GM12878 (cell line): ENCODE data around the gene TBC1D5. TPM values are rescaled to one million over a fixed set of nuclear protein-coding genes. Genes with fewer than 3 reads are reported as not detected.

Experiments used
- ATAC-seq: fragments of 200-7000 bp; cut with Tn5 transposase; 3 replicates; pipeline ENCODE4 v1.9.1; 2020; ENCODE audit warnings: mild to moderate bottlenecking, moderate library complexity
- BruUV-seq: library from RNA; stranded (reverse); fragments of 400-500 nt; replicated peaks from 2 replicates; lab custom pipeline; 2021; lab: Mats Ljungman, UMichigan
- CTCF ChIA-PET: fragments of 300-600 bp; sonication (Branson Sonifier 250); formaldehyde crosslinking; extraction: SDS; loops from one replicate; lab custom pipeline; 2021; ENCODE audit warnings: inconsistent platforms; lab: Yijun Ruan, JAX
- POLR2A ChIA-PET: fragments of 350-600 bp; formaldehyde crosslinking; extraction: SDS; loops from one replicate; lab custom pipeline; 2021; ENCODE audit warnings: inconsistent platforms; lab: Charles Lee
- RAD21 ChIA-PET: fragments of 300-600 bp; sonication (Branson Sonifier 250); formaldehyde crosslinking; loops from one replicate; lab custom pipeline; 2023; ENCODE audit warnings: antibody characterized with exemption; ENCODE audit not compliant: unreplicated experiment; lab: Charles Lee
- SMC1A ChIA-PET: fragments of 300-600 bp; sonication (Branson Sonifier 250); formaldehyde crosslinking; loops from one replicate; lab custom pipeline; 2023; ENCODE audit not compliant: unreplicated experiment, uncharacterized antibody; lab: Charles Lee
- DNase-seq: peaks from one replicate; pipeline ENCODE4 v3.0.0-alpha.2; 2011; ENCODE audit warnings: low read depth, low spot score
- FAIRE-seq: peaks from 3 replicates; lab custom pipeline; 2011; peaks lifted over from hg19 to GRCh38; lab: Jason Lieb, UNC
- H2AFZ ChIP-seq: 2 replicates; pipeline ENCODE4 v1.6.0; 2011; ENCODE audit warnings: low read depth, low read length, control low read depth; ENCODE audit not compliant: control insufficient read depth
- H3K27ac ChIP-seq: 2 replicates; pipeline ENCODE4 v1.5.1; 2011; ENCODE audit warnings: control low read depth; ENCODE audit not compliant: control insufficient read depth, insufficient read depth
- H3K27me3 ChIP-seq, 2 experiments: replicated peaks in 1 of 2; 2 replicates each; pipeline versions ENCODE4 v1.6.0 to v1.6.1; 2011; ENCODE audit warnings: low read length in 1 of 2; ENCODE audit not compliant: control insufficient read depth in 2 of 2, insufficient read depth in 2 of 2
- H3K36me3 ChIP-seq, 2 experiments: 2 replicates each; pipeline ENCODE4 v1.5.1; 2011; ENCODE audit warnings: low read length in 1 of 2; ENCODE audit not compliant: control insufficient read depth in 2 of 2, insufficient read depth in 2 of 2
- H3K4me1 ChIP-seq: 2 replicates; pipeline ENCODE4 v1.6.1; 2011; ENCODE audit warnings: mild to moderate bottlenecking, low read length, moderate library complexity, mixed read lengths; ENCODE audit not compliant: control insufficient read depth, insufficient read depth
- H3K4me2 ChIP-seq: 2 replicates; pipeline ENCODE4 v1.6.0; 2011; ENCODE audit warnings: control low read depth; ENCODE audit not compliant: control insufficient read depth, insufficient read depth
- H3K4me3 ChIP-seq: fragments of 200-600 bp; sonication (generic); 2 replicates; pipeline ENCODE4 v1.5.1; 2016
- H3K79me2 ChIP-seq: 2 replicates; pipeline ENCODE4 v1.6.0; 2011; ENCODE audit warnings: low read length; ENCODE audit not compliant: control insufficient read depth, insufficient read depth
- H3K9ac ChIP-seq: 2 replicates; pipeline ENCODE4 v1.8.0; 2011; ENCODE audit warnings: low read length, control low read depth, mixed read lengths; ENCODE audit not compliant: control insufficient read depth, insufficient read depth
- H3K9me3 ChIP-seq: replicated peaks from 3 replicates; pipeline ENCODE4 v1.5.1; 2011; ENCODE audit warnings: mild to moderate bottlenecking, low read length; ENCODE audit not compliant: control insufficient read depth, insufficient read depth
- H4K20me1 ChIP-seq: 2 replicates; pipeline ENCODE4 v1.6.0; 2011; ENCODE audit not compliant: control insufficient read depth, insufficient read depth
- ATF3 ChIP-seq: IDR thresholded peaks from 2 replicates; pipeline ENCODE4 v1.6.1; 2011; ENCODE audit warnings: low read depth, mild to moderate bottlenecking, low read length, moderate library complexity, borderline replicate concordance; ENCODE audit errors: extremely low read depth
- BCL11A ChIP-seq: IDR thresholded peaks from 2 replicates; pipeline ENCODE4 v1.6.1; 2011; ENCODE audit warnings: low read depth, low read length
- CUX1 ChIP-seq: IDR thresholded peaks from 2 replicates; pipeline ENCODE4 v1.6.1; 2012; ENCODE audit warnings: improper control_type of control experiment, low read depth, low read length; ENCODE audit not compliant: insufficient replicate concordance
- EP300 ChIP-seq, 2 experiments: fragments of 150-350 bp in 1 of 2; IDR thresholded peaks; 2 replicates each; pipeline ENCODE4 v1.6.1; 2011 to 2012; ENCODE audit warnings: low read depth in 2 of 2, low read length in 2 of 2, borderline replicate concordance in 1 of 2, improper control_type of control experiment in 1 of 2, inconsistent platforms in 1 of 2; ENCODE audit not compliant: control insufficient read depth in 1 of 2
- ESRRA ChIP-seq: IDR thresholded peaks from 2 replicates; pipeline ENCODE4 v1.6.1; 2012; ENCODE audit warnings: mild to moderate bottlenecking, low read length, improper control_type of control experiment
- HDAC2 ChIP-seq: fragments of 200-600 bp; sonication (generic); IDR thresholded peaks from 2 replicates; pipeline ENCODE4 v1.6.1; 2017
- IKZF2 ChIP-seq, 2 experiments: fragments of 450-650 bp; IDR thresholded peaks; 2 replicates each; pipeline ENCODE4 v1.6.1; 2017; ENCODE audit warnings: mild to moderate bottlenecking in 2 of 2, moderate library complexity in 2 of 2
- JUND ChIP-seq: IDR thresholded peaks from 2 replicates; pipeline ENCODE4 v1.6.1; 2012; ENCODE audit warnings: low read depth, mild to moderate bottlenecking, low read length, improper control_type of control experiment, moderate library complexity
- KAT2A ChIP-seq: conservative IDR thresholded peaks from 2 replicates; pipeline ENCODE4 v1.6.1; 2011; ENCODE audit warnings: low read depth, low read length; ENCODE audit not compliant: control insufficient read depth
- MYB ChIP-seq: fragments of 150-350 bp; IDR thresholded peaks from 2 replicates; pipeline ENCODE4 v1.6.1; 2014; ENCODE audit warnings: mild to moderate bottlenecking, low read depth, low read length, borderline replicate concordance
- RCOR1 ChIP-seq: conservative IDR thresholded peaks from 2 replicates; pipeline ENCODE4 v1.6.1; 2012; ENCODE audit warnings: low read depth, low read length, improper control_type of control experiment
- RELB ChIP-seq: fragments of 450-650 bp; IDR thresholded peaks from 2 replicates; pipeline ENCODE4 v1.6.1; 2017; ENCODE audit warnings: low read depth, mild to moderate bottlenecking, moderate library complexity
- SREBF1 ChIP-seq: IDR thresholded peaks from 2 replicates; pipeline ENCODE4 v1.6.1; 2012; ENCODE audit warnings: mild to moderate bottlenecking, low read length
- SUPT20H ChIP-seq: IDR thresholded peaks from 2 replicates; pipeline ENCODE4 v1.6.1; 2011; ENCODE audit warnings: low read depth, mild to moderate bottlenecking, low read length, moderate library complexity, borderline replicate concordance; ENCODE audit not compliant: control insufficient read depth
- YY1 ChIP-seq: IDR thresholded peaks from 2 replicates; pipeline ENCODE4 v1.6.1; 2011; ENCODE audit warnings: low read depth, mild to moderate bottlenecking, low read length
- ZNF207 ChIP-seq: fragments of 450-650 bp; IDR thresholded peaks from 2 replicates; pipeline ENCODE4 v1.6.1; 2014; ENCODE audit warnings: antibody characterized with exemption, mild to moderate bottlenecking, borderline replicate concordance
- ZZZ3 ChIP-seq: IDR thresholded peaks from 2 replicates; pipeline ENCODE4 v1.6.1; 2011; ENCODE audit warnings: low read depth; ENCODE audit not compliant: control insufficient read depth, insufficient read length
- WGBS: methylation state at CpG from one replicate; pipeline ENCODE4 v1.1.6; 2016; ENCODE audit warnings: low lambda C conversion rate; ENCODE audit not compliant: insufficient replicate concordance, insufficient coverage; ENCODE audit errors: missing lambda C conversion rate; 5-methylcytosine and 5-hydroxymethylcytosine counted together
- in situ Hi-C: fragments of 300-500 bp; cut with MboI; formaldehyde crosslinking; loops from 9 replicates; pipeline ENCODE4 v1.14.3; 2018; ENCODE audit warnings: mixed read lengths
- intact Hi-C: fragments of 100-400 bp; cut with micrococcal nuclease; formaldehyde crosslinking; loops from one replicate; pipeline ENCODE4 v1.14.2; 2022; ENCODE audit not compliant: unreplicated experiment
- polyA plus RNA-seq, 11 experiments: library from polyadenylated mRNA; depleted of rRNA in 4 of 11; unstranded in 6 of 11; stranded (reverse) in 5 of 11; fragments of >200 nt; fragmentation: Nextera tagmentation in 4 of 11; fragmentation: Illumina TruSeq in 1 of 11; extraction: Ambion mirVana in 4 of 11; extraction: Trizol in 1 of 11; gene quantifications; 1 replicate in 1 of 11; 2 replicates in 10 of 11; pipeline versions ENCODE4 v1.2.1 to v1.2.3, GENCODE V29; 2011 to 2016; ENCODE audit warnings: inconsistent platforms in 2 of 11, missing spikeins in 2 of 11, low read depth in 1 of 11
- total RNA-seq, 4 experiments: library from RNA; depleted of rRNA in 3 of 4; stranded (reverse); fragments of >200 nt in 3 of 4; fragmentation: Illumina TruSeq in 1 of 4; extraction: Trizol in 1 of 4; gene quantifications; 2 replicates each; pipeline versions ENCODE4 v1.2.1 to v1.2.3, GENCODE V29; 2013 to 2021

The TBC1D5 gene
- total and polyA plus RNA-seq, 10 of the 15 experiments (the other 5 are each of a cell fraction or from before 2014, with no cell fraction given): 5.5 to 61.0 (median 43.8) TPM

- no peak overlapping the region for H2AFZ ChIP-seq
- no peaks in the 10 kb centered on the region; a peak in 1 of 4 replicates for H3K36me3 ChIP-seq
- POLR2A ChIA-PET: interaction anchor here (3.2 to 4.9 kb wide), 2 partner anchors 11 to 42 kb away, joined by 10 to 24 read pairs; no protein-coding TSS in a partner anchor
- H3K9me3 ChIP-seq: no peaks in the 10 kb centered on the region
- SMC1A ChIA-PET: interaction anchor here (1.0 to 7.5 kb wide), 16 partner anchors 9 to 647 kb away, joined by 3 to 105 read pairs (median 6); partner anchors contain the start of gene PLCL2
- no peaks in the 10 kb centered on the region for H3K27me3 ChIP-seq
- RAD21 ChIA-PET: interaction anchor here (0.6 to 5.9 kb wide), 12 partner anchors 8 to 591 kb away, joined by 3 to 64 read pairs (median 5); partner anchors contain the start of gene PLCL2
- BruUV-seq: no TSS peak
- no peak overlapping the region for H3K4me3 ChIP-seq
- no peak for DNase-seq
- no peaks in the 10 kb centered on the region for H3K79me2 ChIP-seq
- no peak overlapping the region for H3K4me2 ChIP-seq
- CTCF ChIA-PET: interaction anchor here (1.3 to 7.9 kb wide), 9 partner anchors 10 to 592 kb away, joined by 3 to 98 read pairs (median 11); no protein-coding TSS in a partner anchor
- no peaks in the 10 kb centered on the region for H4K20me1 ChIP-seq
- in situ Hi-C loops (no loop called here), intact Hi-C loops (no loop called here)
- no peak for FAIRE-seq
- H3K9ac ChIP-seq: no peak overlapping the region
- no peak for TF ChIP-seq JUND
- TF ChIP-seq BCL11A: no peak
- no peak for TF ChIP-seq EP300 (IDR thresholded peaks at IDR 0.05; ENCODE audit: borderline replicate concordance in 1 of 2, control insufficient read depth in 1 of 2, low read depth in 2 of 2, low read length in 2 of 2)
- TF ChIP-seq RCOR1: no peak
- no peak for TF ChIP-seq HDAC2
- TF ChIP-seq CUX1: no peak
- TF ChIP-seq ESRRA: no peak
- no peak for TF ChIP-seq KAT2A
- no peak for TF ChIP-seq ZZZ3
- TF ChIP-seq ATF3: no peak
- TF ChIP-seq ZNF207: no peak
- TF ChIP-seq YY1: no peak
- TF ChIP-seq MYB: no peak
- no peak for TF ChIP-seq RELB
- no peak for TF ChIP-seq SUPT20H
- no peak for TF ChIP-seq IKZF2 (IDR thresholded peaks at IDR 0.05)
- TF ChIP-seq SREBF1: no peak
- ATAC-seq: no peak
- H3K4me1 ChIP-seq: peaks cover 35% of the 10 kb centered on the region
- H3K27ac ChIP-seq: no peak overlapping the region
- 96% methylated on average over 5 of the region's 5 CpGs for WGBS
Observed at GRCh38 chr3:17194116-17194515, 548.3 kb downstream of the TBC1D5 start.
